Measurements from ENCODE around the gene ZNF146.
"Not testable (repeated sequence)": the region's sequence is repeated elsewhere in the genome, so short reads cannot be mapped to it uniquely, and the experiment has no call there.

ZNF146 gene

GRCh38 chr19:36236304-36236945 is 21.5 kb downstream of the ZNF146 start:
- no peak for DNase-seq (ENCODE audit: low read depth)

- no peak for DNase-seq (ENCODE audit: low read depth)
Observed at GRCh38 chr19:36236946-36237310, 22.0 kb downstream of the ZNF146 start.

GRCh38 chr19:36244066-36244465 is 29.2 kb downstream of the ZNF146 start:
- DNase-seq (ENCODE audit: low read depth): no peak

GRCh38 chr19:36245210-36246005 is 30.5 kb downstream of the ZNF146 start:
- DNase-seq (ENCODE audit: low read depth): no peak

GRCh38 chr19:36246006-36246481 is 31.1 kb downstream of the ZNF146 start:
- DNase-seq (ENCODE audit: low read depth): no peak

GRCh38 chr19:36252047-36252446 is 37.1 kb downstream of the ZNF146 start:
- DNase-seq (ENCODE audit: low read depth): no peak

GRCh38 chr19:36254848-36255247 is 39.9 kb downstream of the ZNF146 start:
- no peak for DNase-seq (ENCODE audit: low read depth)

- no peak for DNase-seq (ENCODE audit: low read depth)
Observed at GRCh38 chr19:36255316-36255715, 40.4 kb downstream of the ZNF146 start.

- DNase-seq (ENCODE audit: low read depth): no peak
Observed at GRCh38 chr19:36256064-36256463, 41.2 kb downstream of the ZNF146 start.

GRCh38 chr19:36256853-36257519 is 42.1 kb downstream of the ZNF146 start:
- no peak for DNase-seq (ENCODE audit: low read depth)

GRCh38 chr19:36257520-36257876 is 42.6 kb downstream of the ZNF146 start:
- DNase-seq (ENCODE audit: low read depth): no peak

GRCh38 chr19:36258028-36258875 is 43.3 kb downstream of the ZNF146 start:
- no peak for DNase-seq (ENCODE audit: low read depth)

GRCh38 chr19:36259211-36259610 is 44.3 kb downstream of the ZNF146 start:
- DNase-seq (ENCODE audit: low read depth): no peak

- no peak for DNase-seq (ENCODE audit: low read depth)
Observed at GRCh38 chr19:36265064-36265463, 50.2 kb downstream of the ZNF146 start.

- DNase-seq (ENCODE audit: low read depth): no peak
Observed at GRCh38 chr19:36265856-36266374, 51.0 kb downstream of the ZNF146 start.

GRCh38 chr19:36266375-36266961 is 51.6 kb downstream of the ZNF146 start:
- no peak for DNase-seq (ENCODE audit: low read depth)

GRCh38 chr19:36267061-36267845 is 52.3 kb downstream of the ZNF146 start:
- no peak for DNase-seq (ENCODE audit: low read depth)

GRCh38 chr19:36268081-36268480 is 53.2 kb downstream of the ZNF146 start:
- not testable (repeated sequence) for DNase-seq (ENCODE audit: low read depth)

GRCh38 chr19:36268591-36268990 is 53.7 kb downstream of the ZNF146 start:
- not testable (repeated sequence) for DNase-seq (ENCODE audit: low read depth)

GRCh38 chr19:36269295-36269694 is 54.4 kb downstream of the ZNF146 start:
- not testable (repeated sequence) for DNase-seq (ENCODE audit: low read depth)

Measured in activated T-cell treated with anti-CD3 and anti-CD28 coated beads for 1 hour (primary cell).